PFSK-1 (cell line): ENCODE measurements around the gene PDE6H.

ENCODE experiments used
- FOXP2 ChIP-seq: optimal IDR thresholded peaks from 2 replicates; pipeline ENCODE3; 2011; ENCODE audit warnings: borderline replicate concordance, control low read depth, inconsistent platforms; ENCODE audit not compliant: insufficient read depth; ENCODE audit errors: extremely low read length, extremely low read depth
- POLR2AphosphoS5 ChIP-seq: IDR thresholded peaks from 2 replicates; pipeline ENCODE4 v1.6.1; 2012; ENCODE audit warnings: low read depth, mild to moderate bottlenecking, control low read depth, low read length, moderate library complexity
- SIN3A ChIP-seq: IDR thresholded peaks from 2 replicates; pipeline ENCODE4 v1.6.1; 2012; ENCODE audit warnings: mild to moderate bottlenecking, low read length, moderate library complexity, borderline replicate concordance; ENCODE audit not compliant: insufficient read depth
- TAF1 ChIP-seq: IDR thresholded peaks from 2 replicates; pipeline ENCODE4 v1.6.1; 2012; ENCODE audit warnings: low read length, control low read depth, borderline replicate concordance; ENCODE audit not compliant: insufficient read depth
- TF ChIP-seq, protein P1 (sequence below), 2 experiments: IDR thresholded peaks; 2 replicates each; pipeline versions ENCODE4 v1.6.1 to v1.8.0; 2011 to 2012; ENCODE audit warnings: low read depth in 2 of 2, low read length in 2 of 2, control low read depth in 1 of 2, inconsistent platforms in 1 of 2, mild to moderate bottlenecking in 1 of 2, moderate library complexity in 1 of 2; ENCODE audit not compliant: insufficient read depth in 1 of 2

PDE6H gene

DNA sequence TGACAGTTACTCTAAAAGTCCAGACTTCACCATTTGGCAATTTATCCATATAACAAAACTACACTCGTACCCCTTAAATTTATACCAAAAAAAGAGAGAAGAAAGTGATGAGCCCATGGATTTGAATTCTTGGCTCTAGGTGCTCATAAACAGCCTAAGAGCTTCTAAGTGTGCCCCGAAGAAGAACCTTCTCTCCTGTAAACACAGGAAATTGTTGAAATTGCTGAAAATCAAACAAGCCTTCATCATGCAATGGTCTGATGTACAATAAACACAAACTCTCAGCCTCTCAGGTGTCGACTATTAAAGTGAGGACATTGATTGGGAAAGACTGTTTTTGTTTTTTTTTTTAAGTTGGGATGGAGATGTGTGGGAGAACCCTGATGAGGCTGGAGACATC, 21.8 kb downstream of the PDE6H start:
- TF ChIP-seq POLR2AphosphoS5, result no peak
- TF ChIP-seq, protein P1, sequence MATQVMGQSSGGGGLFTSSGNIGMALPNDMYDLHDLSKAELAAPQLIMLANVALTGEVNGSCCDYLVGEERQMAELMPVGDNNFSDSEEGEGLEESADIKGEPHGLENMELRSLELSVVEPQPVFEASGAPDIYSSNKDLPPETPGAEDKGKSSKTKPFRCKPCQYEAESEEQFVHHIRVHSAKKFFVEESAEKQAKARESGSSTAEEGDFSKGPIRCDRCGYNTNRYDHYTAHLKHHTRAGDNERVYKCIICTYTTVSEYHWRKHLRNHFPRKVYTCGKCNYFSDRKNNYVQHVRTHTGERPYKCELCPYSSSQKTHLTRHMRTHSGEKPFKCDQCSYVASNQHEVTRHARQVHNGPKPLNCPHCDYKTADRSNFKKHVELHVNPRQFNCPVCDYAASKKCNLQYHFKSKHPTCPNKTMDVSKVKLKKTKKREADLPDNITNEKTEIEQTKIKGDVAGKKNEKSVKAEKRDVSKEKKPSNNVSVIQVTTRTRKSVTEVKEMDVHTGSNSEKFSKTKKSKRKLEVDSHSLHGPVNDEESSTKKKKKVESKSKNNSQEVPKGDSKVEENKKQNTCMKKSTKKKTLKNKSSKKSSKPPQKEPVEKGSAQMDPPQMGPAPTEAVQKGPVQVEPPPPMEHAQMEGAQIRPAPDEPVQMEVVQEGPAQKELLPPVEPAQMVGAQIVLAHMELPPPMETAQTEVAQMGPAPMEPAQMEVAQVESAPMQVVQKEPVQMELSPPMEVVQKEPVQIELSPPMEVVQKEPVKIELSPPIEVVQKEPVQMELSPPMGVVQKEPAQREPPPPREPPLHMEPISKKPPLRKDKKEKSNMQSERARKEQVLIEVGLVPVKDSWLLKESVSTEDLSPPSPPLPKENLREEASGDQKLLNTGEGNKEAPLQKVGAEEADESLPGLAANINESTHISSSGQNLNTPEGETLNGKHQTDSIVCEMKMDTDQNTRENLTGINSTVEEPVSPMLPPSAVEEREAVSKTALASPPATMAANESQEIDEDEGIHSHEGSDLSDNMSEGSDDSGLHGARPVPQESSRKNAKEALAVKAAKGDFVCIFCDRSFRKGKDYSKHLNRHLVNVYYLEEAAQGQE (IDR thresholded peaks at IDR 0.05; ENCODE audit: insufficient read depth in 1 of 2, low read depth in 2 of 2, low read length in 2 of 2), result no peak

DNA sequence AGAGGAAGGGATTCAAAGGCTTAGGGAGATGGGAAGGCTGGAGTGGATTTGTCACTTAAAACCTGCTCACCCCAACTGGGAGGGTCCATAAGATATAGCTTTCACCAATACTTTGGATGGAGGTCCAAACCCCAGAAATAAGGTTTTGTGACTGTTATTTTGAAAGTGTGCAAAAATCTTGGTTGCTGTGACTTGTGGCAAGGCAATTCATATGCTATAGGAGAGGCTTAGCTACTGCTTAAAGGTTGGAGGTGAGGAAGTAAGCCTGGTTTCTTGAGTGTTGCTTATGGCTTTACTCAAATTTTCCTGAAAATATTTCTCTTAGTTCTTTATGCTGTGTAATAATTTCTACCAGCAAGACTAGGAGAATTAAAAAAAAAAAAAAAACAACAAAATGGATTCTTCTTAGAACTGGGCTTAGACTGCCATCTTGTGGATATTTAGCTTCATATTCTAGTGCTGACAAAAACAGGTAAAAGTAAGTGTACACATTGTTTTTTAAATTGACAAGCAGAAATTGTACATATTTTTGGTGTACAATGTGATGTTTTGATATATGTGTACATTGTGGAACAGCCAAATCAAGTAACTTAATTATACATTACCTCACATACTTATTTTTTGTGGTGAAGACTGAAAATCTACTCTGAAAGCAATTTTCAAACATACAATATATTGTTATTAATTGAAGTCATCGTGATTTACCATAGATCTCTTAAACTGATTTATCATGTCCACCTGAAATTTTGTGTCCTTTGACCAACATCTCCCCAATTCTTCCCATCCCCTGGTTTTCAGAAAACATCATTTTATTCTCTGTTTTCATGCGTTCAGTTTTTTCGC, 23.0 kb downstream of the PDE6H start:
- TF ChIP-seq SIN3A, result no peak
- TF ChIP-seq POLR2AphosphoS5, result no peak
- TF ChIP-seq, protein P1 (IDR thresholded peaks at IDR 0.05; ENCODE audit: insufficient read depth in 1 of 2, low read depth in 2 of 2, low read length in 2 of 2), result no peak
- TF ChIP-seq TAF1, result no peak
- TF ChIP-seq FOXP2, result no peak

DNA sequence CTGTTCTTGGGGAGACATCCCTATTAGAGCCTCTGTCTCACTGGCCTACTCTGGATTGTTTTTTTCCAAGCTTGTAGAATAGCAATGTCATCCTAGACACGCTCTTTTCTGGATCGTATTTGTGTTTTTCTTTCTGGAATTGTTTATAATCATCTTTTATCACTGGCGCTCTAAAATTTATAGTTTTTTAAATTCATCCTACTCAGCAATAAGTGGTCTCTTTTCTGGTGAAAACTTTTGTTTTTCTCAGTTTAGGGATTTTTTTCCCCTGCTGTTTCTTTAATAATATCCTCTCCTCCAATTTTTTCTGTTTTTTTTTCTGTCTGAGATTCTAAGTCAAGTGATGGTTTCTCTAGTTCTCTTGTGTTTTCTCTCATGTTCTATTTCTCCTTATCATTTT, 25.2 kb downstream of the PDE6H start:
- TF ChIP-seq SIN3A, result no peak
- TF ChIP-seq FOXP2, result no peak
- no peak for TF ChIP-seq TAF1
- TF ChIP-seq, protein P1 (IDR thresholded peaks at IDR 0.05; ENCODE audit: insufficient read depth in 1 of 2, low read depth in 2 of 2, low read length in 2 of 2), result no peak

DNA sequence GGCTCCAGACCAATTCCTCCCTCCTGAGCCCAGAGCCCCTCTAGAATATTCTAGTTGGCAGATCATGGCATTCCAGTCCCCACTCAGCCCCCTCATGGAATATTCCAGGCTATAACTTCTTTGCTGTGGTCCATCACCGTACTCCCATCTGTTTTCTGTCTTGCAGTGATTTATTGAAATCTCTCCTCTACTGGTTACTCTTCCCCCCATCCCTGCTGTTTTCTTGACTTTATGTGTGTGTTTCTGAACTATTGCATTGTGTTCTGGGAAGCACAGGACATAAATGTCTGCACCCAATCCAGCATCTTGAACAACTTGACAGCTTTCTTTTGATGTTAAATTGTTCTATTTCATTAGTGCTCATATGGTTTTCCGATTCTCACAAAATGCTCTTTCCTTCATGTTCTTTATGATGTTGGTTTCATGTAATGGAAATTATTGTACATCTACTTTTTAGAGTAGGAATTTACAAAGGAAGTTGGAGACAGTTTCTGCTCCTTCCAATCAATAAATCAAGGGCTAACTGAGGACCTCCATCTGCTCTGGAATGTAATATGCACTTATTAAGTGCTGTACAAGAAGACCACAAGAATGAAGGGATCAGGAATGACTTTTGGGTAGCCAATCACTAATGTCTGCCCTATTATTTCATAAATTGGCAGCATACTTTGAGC, 26.3 kb downstream of the PDE6H start:
- TF ChIP-seq TAF1 (no peak), FOXP2 (no peak), POLR2AphosphoS5 (no peak), SIN3A (no peak)
- TF ChIP-seq, protein P1 (IDR thresholded peaks at IDR 0.05; ENCODE audit: insufficient read depth in 1 of 2, low read depth in 2 of 2, low read length in 2 of 2), result no peak
